HG03196 (cell line): Measurements from ENCODE around the gene STK38.
"Not testable (repeated sequence)": the region's sequence is repeated elsewhere in the genome, so short reads cannot be mapped to it uniquely, and the experiment has no call there.

Source experiments
- ATAC-seq: cut with Tn5 transposase; IDR thresholded peaks from one replicate; pipeline ENCODE4 v1.9.1; 2021; ENCODE audit not compliant: unreplicated experiment

The STK38 gene

DNA sequence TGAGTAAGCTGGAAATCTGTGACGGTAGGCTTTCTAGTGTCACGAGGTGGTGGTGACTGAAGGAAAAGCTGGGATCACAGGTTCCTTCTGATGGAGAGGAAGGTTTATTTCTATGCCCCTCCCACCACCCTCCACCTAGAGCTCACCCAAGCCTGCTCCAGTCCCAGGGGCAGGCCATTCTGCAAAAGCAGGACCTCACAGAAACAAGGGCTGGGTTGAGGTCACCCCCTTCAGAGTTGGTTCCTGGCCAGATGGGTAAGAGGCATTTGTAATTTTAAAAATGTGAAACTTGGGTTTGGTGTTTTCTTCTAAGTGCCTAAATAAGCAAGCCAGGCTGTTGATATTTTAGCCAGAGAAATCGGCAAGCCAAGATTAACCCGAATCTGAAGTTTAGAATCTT lies 57.9 kb downstream of the STK38 start:
- ATAC-seq, result no peak

DNA sequence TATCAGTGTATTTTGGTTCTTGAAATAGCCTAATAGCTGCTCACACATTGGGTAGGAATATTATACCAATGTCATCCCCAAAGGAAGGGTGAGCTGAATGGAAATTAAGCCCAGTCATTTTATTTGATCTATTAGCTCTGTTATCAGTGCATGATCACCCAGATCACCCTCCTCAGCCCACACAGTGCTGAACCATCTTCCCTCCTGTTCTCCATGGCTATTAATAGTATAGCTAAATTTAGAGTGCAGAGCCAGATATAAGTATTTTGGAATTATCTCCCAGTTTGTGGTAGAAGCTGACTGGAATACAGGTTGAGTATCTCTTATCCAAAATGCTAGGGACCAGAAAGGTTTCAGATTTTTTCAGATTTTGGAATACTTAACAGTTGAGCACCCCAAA lies 59.1 kb downstream of the STK38 start:
- no peak for ATAC-seq

DNA sequence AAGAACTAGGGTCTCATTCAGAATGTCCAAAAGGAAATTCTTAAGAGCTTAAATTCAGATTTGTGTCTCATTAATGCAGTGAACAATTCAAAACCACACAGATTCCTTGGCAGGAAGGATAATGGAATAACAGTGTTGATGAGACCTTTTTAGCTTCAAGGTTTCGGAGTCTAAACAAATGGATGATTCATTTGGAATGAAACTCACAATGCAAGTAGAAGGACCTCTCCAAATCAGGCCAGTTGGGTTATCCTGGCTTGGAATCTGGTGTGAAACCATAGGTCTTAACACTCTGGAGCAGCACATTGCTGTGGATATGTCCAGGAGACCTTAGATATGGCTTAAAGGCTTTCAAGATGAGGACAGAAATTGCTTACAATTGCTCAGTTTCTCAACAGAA lies 59.6 kb downstream of the STK38 start:
- no peak for ATAC-seq

DNA sequence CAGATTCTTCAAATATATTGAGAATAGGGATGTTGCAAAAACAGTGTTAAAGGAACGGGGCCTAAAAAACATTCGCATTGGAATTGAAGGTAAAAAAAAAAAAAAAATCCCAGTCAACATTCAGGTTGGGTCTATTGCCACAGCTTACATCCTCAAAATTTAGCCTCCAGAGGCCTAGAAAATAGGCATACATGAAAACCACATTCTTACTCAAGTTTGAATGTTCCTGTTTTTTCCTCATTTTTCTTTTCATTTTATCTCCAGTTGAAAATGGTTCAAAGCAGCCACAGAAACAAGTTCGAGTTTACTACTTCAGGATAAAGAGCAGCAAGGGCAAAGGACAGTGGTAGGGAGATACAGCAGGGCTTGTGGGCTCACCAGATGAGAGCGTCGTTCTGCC lies 62.5 kb downstream of the STK38 start:
- ATAC-seq, result no peak

DNA sequence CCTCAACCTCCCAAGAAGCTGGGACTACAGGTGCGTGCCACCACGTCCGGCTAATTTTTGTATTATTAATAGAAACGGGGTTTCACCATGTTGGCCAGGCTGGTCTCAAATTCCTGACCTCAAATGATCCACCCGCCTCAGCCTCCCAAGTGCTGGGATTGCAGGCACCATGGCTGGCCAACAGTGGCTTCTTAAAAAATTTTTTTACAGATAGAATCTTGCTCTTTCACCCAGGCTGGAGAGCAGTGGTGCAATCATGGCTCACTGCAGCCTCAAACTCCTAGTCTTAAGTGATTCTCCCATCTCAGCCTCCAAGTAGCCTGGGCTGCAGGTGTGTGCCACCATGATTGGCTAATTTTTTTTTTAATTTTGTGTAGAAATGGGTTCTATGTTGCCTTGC lies 64.0 kb downstream of the STK38 start:
- not testable (repeated sequence) for ATAC-seq

DNA sequence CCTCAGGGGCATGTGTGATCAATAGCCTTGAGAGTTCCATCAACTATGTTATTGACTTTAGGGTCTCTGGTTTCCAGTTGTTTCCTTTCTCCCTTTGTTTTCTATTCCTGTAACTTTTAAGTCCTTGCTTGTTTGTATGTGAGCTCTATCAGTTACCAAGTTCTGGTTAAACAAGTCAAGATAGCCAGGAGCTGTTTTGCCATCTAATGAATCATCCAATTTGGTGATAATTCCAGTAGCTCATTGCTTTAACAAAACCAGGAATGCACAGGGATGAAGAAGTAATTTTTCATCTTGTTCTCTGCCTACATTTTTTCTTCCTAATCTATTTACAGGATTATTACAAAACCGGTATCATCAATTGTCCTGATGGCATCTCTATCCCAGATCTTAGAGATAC lies 68.0 kb downstream of the STK38 start:
- no peak for ATAC-seq

DNA sequence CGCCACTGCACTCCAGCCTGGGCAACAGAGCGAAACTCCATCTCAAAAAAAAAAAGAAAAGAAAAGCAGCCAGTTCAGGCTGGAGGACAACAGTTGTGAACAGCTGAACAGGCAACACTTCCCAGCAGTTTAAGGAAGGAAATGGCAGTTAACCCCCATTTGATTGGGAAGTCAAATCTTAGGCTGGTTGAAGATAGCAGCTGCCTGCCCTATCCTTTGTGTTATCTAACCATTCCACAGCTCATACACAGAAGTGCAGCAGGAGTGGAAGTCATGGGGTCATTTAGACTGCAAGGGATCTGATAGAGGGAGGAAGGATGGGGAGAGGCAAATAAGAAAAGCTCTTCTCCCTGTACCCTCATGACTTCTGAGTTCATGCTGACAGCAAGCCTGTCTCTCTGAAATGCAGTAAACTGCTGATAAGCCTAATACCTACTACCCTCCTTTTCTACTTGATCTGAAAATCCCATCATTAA lies 69.2 kb downstream of the STK38 start:
- ATAC-seq, result no peak

DNA sequence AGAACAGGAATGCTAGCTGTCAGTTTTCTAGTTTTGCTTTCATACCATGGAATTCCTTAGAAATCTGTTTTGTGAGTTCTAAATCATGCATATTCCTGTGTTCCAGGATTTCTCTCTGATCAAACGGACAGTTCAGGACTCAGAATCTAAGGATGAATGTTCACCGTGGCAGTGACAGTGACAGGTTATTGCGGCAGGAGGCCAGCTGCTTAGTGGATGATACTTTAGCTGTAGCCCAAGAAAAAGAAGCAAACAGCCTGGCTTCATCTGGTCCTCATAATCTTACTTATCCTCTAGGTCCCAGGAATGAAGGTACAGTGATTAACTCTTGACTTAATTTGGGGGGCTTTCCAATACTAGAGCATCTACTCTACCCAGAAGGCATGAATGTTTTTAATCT lies 77.3 kb downstream of the STK38 start:
- ATAC-seq, result no peak

DNA sequence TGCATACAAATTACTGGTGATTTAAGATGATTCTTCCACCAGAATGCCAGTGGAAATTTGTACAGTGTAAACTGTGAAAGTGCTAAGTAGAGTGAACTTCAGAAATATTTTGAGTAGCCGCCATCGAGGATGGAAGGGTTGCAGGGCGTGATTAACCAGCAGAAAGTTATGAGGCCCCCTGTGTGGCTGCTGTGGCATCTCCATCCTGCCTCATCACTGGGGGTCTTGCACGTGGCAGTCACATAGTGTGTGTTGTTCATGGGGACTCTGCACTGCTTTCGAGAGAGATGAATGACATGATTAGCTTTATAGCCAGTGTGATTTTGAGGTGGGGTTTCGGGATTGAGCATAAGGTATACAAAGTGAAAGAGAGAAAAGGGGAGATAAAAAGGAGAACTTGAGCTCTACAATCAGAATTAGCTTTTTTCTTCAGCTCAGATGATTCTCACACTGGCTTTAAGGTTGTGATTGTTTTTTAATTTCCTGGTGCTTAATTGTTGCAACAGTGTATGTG lies 78.1 kb downstream of the STK38 start:
- no peak for ATAC-seq

DNA sequence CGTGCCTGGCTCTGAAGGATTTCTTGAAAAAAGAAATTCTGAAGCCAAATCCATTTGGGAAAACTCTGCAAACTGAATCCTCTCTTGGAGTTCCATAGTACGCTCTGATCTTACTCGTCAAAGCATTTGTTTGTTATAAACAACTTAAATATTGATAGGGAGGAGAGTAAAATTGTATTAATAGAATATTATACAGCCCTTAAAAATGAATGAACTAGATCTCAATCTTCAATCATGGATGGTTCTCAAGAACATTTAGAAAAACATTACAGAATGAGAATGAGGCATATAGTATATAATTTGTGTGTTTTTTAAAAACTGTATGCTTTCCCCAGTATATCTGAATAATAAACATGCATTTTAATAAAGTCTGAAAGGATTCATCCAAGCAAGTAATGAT lies 79.7 kb downstream of the STK38 start:
- no peak for ATAC-seq

DNA sequence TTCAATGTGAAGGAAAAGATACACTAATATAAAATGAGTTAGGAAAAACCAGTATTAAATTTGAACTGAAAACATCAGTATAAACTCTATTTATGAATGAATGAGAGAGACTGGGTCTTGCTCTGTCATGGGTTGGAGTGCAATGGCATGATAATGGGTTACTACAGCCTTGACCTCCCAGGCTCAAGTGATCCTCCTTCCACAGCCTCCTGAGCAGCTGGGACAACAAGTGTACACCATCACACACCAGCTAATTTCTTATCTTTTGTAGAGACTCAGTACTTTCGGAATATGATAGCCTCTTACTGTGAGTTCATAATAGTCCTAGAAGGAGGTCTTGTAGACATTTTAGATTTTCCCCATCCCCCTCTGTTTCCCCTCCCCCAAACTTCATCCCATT lies 83.0 kb downstream of the STK38 start:
- no peak for ATAC-seq

DNA sequence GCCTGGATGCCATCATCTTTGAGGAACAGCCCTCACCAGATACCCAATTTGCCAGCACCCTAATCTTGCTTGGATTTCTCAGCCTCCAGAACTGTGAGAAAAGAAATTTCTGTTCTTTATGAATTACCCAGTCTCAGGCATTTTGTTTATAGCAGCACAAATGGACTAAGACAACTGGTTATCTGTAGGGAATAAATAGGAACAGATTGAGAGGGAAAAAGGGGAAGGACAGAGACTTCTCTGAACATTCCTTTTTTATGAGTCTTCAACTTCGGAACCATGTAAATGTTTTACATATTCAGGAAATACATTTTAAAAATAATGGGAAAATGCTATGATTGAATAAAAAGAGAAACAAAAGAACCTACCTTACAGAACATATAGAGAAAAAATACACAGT lies 83.6 kb downstream of the STK38 start:
- no peak for ATAC-seq

DNA sequence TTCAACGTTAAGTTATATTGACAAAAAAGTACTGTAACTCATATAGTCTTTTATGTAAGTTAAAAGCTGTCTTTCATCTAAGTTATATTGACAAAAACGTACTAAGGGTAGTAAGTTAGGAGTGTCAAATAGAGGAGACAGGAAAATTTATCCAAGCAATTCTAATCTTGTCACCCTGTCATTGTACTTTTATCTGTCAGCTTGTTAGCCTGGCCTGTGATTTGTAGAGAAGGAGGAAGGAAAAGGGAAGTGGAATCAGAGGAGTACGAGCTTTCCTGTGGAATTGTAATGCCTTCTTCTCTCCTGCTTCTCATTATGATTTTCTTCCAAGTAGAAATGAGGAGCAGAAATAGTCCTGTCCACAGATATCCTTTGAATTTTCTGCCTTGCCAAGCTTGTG lies 85.6 kb downstream of the STK38 start:
- no peak for ATAC-seq

DNA sequence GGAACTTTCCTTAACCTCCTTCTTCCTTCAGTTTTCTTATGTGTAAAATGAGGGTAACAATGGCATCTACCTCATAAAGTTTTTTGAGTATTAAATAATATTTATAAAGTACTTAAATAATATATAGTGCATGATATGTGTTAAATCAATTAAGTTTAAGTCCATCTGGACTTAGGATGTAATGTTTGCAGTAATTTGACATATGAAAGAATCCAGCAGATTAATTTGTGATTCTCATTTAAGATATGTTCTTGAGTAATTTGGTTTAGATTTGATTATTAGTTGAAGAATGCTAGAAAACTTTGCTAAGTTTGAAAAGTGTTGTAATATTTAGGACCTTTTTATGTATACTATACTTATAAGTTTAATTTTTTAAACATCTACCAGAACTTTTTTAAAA lies 86.4 kb downstream of the STK38 start:
- ATAC-seq, result no peak

DNA sequence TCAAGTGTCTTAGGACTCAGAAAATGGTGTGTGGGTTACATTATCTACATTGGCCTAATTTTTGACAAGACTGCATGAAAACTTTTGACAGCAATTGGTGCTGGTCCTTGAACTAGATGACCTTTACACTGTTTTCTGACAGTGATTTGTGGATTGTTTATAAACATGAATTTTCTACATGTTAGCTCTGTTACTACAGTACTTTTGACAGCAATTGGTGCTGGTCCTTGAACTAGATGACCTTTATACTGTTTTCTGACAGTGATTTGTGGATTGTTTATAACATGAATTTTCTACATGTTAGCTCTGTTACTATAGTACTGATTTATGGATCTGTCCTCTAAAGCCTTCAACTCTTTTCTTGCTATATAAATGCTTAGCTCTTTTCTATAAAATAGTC lies 87.8 kb downstream of the STK38 start:
- ATAC-seq, result no peak

DNA sequence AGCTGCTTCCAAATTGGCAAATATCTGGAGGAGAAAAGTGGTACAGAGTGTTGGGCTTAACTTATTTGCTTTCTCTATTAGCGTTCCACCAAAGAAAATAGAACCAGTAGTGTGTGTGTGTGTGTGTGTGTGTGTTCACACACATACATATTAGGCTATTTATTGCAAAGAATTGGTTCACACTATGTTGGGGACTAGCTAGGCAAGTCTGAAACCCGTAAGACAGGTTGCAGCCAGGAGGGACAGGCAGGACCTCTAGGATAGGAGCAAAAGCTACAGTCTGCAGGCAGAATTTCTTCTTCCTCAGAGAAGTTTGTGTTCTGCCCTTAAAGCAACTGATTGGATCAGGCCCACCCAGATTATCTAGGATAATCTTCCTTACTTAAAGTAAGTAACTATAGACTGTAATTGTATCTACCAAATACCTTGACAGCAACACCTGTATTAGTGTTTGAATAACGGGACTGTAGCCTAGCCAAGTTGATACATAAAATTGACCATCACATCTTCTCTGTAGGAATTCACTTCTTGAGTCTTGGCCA lies 91.7 kb downstream of the STK38 start:
- ATAC-seq, result no peak

DNA sequence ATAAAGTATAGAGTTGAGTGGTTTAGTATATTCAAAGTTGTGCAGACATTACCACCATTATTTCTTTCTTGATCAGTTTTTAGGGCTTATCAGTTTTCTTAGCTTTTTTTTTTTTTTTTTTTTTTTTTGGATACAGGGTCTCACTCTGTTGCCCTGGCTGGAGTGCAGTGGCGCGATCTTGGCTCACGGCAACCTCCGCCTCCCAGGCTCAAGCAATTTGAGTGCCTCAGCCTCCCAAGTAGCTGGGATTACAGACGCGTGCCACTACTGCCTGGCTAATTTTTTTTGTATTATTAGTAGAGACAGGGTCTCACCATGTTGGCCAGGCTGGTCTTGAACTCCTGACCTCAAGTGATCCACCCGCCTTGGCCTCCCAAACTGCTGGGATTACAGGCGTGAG lies 94.4 kb downstream of the STK38 start:
- not testable (repeated sequence) for ATAC-seq

DNA sequence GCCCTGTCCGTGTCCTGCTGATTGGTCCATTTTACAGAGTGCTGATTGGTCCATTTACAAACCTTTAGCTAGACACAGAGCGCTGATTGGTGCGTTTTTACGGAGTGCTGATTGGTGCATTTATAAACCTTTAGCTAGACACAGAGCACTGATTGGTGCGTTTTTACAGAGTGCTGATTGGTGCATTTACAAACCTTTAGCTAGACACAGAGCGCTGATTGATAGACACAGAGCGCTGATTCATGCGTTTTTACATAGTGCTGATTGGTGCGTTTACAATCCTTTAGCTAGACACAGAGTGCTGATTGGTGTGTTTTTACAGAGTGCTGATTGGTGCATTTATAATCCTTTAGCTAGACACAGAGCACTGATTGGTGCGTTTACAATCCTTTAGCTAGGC lies 98.1 kb downstream of the STK38 start:
- ATAC-seq, result not testable (repeated sequence)

DNA sequence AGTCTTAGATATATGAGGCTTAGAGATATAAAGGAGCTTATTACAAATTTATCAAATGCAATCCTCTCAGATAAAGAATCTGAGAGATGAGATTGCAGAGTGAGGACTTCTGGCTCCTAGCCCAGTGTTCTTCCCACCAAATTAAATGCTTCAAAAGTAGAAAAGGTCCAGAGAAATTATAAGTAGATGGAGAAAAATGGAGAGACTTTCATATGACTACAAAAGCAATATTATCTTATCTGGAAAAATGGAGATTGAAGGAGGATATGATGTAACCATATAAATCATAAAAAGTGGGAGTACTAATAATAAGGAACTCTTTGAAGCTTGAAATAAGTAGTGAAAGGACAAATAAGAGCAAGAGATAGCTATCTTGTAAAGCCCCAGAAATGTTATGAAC lies 101.7 kb downstream of the STK38 start:
- no peak for ATAC-seq

DNA sequence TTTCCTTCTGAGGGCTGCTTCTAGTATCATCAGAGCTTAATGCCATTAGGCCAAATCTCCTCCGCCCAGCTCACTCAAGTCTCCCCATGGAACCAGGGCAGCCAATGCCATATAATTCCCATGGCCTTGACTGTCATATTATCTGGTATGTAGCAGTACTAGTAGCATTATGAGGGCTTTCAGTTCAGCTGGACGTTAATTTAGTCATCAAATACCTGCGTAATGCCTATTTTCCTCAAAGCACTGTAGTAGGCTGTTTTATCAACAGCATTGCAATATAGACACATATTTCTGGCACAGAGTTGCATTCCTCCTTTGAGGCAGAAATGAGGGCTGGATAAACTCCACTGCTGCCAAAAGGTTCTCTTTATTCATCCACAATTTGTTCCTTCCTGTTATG lies 102.8 kb downstream of the STK38 start:
- no peak for ATAC-seq
